AG08396 (cell line): ENCODE results near the gene NAV2.

Experiments used
- DNase-seq: peaks from one replicate; pipeline ENCODE4 v3.0.0; 2012; ENCODE audit warnings: low spot score, mixed read lengths

The NAV2 gene

GRCh38 chr11:20022363-20023081, 309.9 kb downstream of the NAV2 start:
- no peak for DNase-seq

DNA sequence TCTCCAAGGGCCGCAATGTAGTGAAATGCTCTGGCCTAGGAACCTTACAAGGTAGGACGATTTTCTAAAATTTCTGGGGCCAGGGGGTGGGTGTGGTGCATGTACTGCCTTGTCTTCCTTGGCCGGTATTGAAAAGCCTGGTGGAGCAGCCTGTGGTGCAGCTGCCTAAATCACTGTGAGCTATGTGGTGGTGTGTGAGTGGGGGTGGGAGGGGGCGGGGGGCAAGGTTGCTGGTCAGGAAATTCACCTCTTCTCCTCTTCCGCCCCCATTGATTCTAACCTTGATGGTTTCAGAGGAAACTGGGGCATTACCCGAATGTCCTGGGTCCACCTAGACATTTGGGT, 310.4 kb downstream of the NAV2 start:
- no peak for DNase-seq

DNA sequence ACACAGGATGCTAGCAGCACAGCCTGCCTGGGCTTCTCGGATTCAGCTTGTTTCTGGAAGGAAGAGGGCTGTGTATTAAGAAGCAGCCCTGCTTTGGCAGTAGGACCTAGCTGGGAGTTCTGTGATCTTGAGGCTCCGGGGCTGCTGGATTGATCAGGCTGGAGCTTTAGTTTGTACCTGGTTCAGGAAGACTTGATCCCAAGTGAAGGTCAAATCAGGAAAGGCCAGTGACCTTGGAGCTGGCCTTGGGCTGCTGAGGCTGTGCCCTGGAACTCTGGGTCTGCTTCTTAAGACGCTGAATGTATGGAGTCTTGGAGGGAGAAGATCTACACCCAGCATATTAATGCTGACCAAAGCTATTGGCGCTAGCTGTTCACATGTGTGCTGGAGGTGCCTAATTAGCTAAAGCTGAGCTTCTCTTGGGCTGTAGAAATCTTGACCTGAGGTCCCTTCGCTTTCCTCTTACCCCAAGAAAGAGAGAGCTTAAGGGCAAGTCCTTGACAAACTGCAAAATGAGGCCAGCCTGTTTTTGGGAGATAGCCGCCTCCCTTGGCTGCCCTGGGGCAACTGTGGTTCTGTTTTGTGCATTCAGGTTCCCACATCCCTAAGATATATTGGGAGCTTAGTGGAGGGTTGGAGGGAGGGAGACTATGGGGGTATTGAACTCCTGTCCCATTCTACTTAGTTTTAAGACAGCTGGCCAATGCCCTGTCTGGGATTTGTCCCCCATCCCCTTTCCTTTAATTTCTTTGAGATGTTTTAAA, 311.7 kb downstream of the NAV2 start:
- DNase-seq = no peak

GRCh38 chr11:20025332-20025840, 312.7 kb downstream of the NAV2 start:
- no peak for DNase-seq

GRCh38 chr11:20026629-20027555, 314.3 kb downstream of the NAV2 start:
- DNase-seq = no peak

GRCh38 chr11:20027556-20028013, 314.9 kb downstream of the NAV2 start:
- DNase-seq = no peak

DNA sequence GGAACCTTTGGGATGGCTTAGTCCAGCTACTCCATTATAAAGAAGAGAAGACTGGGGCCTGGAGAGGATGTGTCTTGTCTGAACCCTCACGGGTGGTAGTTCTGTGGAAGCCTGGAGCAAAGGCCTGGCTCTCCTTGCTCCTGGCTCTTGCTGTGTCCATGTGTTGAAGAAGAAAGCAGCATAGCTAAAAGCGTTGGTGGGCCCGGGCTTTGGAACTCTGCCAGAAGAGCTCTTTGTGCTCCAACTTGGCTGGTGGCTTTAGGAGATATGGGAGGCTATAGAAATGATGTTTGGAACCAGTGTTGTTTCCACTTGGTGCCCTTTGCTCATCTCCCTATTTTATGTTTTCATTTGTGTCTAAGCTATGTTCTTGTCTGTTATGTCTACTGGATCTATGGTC, 316.6 kb downstream of the NAV2 start:
- no peak for DNase-seq

DNA sequence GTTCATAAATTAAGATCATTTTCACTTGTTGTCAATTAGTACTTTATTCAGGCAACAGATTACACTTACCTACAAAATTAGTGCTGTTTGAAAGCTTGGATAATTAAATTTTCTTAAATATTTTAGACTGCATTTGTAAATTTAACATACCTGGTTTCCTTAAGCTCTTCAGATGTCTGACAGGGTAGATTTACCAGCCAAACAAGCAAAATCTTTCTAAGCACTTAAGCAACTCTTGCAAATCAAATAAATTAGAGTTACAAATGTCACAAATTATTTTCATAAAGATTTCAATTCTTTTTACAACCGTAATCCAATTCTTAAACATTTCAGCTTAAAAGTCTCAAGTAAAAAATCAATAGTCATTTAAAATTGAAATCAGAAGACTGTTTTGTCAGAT, 317.8 kb downstream of the NAV2 start:
- DNase-seq = no peak

DNA sequence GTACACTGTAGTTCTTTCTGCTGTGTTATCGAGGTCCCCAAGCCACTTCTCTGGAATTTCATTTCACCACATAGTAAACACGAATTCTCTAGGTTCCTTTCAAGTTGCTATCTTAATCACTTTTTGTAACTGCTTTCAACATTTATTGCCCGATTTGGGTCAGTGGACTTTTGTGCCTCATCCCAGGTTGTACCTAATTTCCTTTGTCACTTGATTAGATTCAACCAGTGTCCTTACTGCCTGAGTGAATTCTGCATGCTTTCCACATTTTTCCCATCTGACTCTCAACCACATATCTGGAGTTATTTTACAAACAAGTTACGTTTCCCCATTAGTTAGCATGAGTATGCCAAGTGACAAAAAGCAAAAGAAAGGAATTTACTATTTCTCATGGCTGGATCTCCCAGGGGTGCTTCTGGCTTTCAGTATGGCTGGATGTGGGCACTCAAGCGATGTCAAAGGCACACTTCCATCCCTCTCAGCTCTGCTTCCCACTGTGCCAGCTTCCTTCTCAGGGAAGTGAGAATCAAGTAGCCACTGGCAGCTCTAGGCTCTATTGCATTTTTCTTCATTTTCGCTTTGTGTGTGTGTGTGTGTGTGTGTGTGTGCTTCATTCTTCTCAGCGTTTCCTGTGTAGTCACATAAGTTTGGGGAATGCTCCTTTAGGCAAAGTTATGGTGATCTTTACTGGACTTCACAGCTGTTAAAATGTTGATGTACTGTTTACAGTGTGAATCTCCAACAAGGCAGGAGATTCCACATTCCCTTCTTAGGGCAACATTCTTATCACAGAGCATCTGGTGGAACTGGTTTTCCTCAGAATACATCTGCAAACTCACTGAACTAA, 318.7 kb downstream of the NAV2 start:
- peak; percentile 66 for DNase-seq

DNA sequence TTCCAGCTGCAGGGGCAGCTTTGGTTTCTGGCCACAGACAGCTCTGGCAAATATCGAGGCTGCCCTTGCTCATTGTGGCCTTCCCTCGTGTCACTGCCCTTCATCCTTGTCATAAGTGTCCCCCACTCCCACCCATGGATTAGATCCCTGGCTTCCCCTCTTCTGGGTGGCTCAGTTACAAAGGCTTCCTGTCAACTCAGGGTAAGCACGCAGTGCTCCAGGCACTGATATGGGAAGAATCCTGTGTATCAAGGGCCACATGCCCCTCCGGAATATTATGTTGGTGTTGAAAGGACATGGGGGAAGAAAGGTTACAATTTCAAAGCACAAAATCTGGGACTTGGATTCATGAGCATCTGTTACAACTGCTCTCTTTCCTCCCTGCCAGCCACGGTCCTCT, 319.5 kb downstream of the NAV2 start:
- no peak for DNase-seq

DNA sequence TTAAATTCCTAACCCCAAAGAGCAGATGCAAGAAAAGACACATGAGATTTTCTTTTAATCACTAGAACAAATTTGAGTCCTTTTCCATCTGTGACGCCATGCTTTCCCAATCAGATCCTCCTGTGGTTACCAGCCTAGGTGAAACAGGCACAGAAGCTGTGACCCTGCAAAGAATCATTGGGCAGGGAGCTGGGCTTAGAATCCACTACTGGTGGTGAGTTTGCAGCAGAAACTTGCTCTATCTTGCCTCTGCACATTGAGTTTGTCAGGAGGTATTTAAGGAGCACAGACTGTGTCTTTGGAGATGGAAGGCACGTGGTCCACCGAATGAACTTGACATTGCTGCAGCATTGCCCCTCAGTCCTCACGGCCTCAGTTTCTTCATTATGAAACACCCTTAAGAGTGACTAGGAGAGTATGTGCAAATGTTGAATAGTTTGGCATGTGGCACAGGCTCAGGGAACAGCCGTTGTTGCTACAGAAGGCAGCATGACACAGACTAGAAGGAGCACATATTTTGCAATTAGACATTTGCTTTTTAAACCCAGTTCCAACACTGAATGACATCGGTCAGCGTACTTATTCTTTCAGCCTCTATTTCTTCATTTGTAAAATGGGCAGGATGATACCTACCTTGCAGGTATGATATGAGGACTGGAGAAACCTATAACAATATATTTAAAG, 320.1 kb downstream of the NAV2 start:
- DNase-seq = no peak

GRCh38 chr11:20033806-20034205, 321.2 kb downstream of the NAV2 start:
- no peak for DNase-seq

GRCh38 chr11:20034941-20035340, 322.3 kb downstream of the NAV2 start:
- no peak for DNase-seq

- DNase-seq = no peak
Measured at GRCh38 chr11:20035375-20035700, 322.7 kb downstream of the NAV2 start.

- peak; percentile 71 for DNase-seq
Measured at GRCh38 chr11:20035701-20036601, 323.3 kb downstream of the NAV2 start.

DNA sequence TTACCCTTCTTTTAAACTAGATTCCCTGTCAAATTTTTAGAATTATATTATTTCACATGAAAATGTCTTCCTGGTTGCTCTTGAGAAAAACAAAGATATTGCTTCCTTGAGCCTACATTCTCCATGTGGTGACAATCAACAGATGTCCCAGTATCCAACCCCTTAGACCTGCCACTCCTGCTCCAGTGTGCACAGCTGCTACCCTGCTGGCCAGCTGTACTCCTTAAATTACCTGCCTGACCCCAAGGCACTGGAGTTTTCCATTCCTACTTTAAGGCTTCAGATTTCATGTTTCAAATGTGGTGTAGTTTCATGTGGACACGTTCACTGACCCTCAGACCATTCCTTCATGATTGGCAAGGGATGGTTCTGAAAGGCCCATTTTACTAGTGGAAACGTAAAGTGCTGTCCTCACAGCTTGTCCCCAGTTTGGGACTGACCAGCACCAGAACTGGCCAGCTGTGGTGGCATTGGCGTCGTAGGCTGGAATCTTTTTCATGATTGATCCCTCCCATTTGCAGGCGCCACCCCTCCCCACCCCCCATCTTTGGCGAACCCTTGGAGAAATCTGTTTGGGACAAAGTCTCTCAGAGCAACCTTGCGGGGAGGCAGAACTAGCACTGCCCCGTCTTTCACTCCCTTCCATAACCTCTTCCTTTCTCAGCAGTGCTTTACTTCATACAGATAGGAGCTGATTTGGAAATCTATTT, 324.1 kb downstream of the NAV2 start:
- DNase-seq = no peak

DNA sequence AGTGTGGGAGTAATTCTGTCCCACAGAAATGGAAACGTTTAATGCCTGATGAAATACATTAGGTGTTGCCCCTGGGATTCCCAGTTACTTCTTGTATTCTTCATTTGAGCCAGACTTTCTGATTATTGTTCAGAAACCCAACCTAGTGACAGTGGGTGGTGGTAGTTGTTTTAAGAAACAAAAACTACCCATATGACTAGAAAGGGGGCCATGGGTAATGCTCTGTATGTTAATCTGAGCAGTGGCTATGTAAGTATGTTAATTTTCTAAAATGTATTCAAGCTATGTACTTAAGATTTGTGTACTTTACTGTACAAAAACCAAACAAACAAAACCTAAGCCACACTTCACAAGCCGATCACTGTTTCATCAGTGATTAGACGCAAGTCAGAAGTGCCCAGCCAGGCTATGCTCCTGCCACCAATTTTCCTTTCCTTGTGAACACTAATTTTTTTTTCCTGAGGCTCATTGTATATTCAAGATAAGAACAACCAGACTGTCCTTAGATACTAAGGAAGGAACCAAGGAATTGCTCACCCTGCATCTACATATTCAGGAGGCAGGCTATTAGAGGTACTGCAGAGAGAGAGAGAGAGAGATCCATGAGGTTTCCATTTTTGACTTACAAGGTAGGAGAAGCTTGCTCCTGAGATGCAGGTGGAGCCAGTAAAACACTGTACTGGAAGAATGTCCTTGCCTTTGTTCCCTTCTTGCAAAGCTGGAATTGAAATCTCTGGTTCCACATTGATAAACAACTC, 324.9 kb downstream of the NAV2 start:
- no peak for DNase-seq

DNA sequence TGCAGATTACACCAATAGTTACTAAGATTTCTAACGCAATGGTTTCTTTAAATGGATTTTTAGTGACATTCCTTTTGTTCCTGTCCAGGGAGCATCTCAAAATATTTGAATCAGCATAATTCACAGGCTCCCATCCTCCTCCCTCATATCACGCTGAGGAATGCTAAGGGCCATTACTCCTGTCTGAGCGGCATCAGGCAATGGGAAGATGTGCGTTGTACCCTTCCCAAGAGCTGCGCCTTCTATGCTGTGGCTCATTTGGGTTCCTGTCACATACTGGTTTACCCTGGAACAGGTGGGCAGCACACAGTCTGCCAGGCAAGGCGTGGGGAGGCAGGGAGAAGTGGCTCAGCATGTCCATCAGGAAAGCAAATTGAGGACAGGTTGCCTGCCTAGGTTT, 325.8 kb downstream of the NAV2 start:
- DNase-seq = no peak

GRCh38 chr11:20038972-20039371, 326.3 kb downstream of the NAV2 start:
- no peak for DNase-seq
